Ramos (cell line): Measurements from ENCODE around the gene FJX1.

Source experiments
- in situ Hi-C: fragments of 300-500 bp; cut with MboI; formaldehyde crosslinking; loops from one replicate; pipeline ENCODE4 v1.14.3; 2022; ENCODE audit warnings: low sequenced_read_pairs; ENCODE audit not compliant: unreplicated experiment

The FJX1 gene

GRCh38 chr11:35602979-35603378 lies 15.3 kb upstream of the FJX1 start:
- in situ Hi-C loops, result no loop called here

GRCh38 chr11:35605706-35606105 lies 12.6 kb upstream of the FJX1 start:
- in situ Hi-C loops, result no loop called here

DNA sequence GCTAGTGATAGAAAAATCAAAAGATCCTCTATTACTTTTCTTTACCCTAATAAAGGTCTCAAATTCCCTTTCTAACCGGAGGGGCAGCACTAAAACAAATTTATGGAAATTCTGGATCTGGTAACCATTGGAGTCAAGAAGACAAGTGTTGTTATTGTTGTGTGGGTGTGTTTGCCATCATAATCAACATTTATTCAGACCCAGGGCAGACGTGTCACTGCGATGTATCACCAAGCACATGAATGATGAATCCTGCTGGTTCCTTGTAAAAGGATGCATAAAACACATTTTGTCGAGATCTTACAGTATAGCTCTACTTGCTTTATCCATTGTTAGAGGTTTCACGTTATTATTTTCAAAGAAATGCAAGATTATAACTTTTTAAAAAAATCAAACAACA lies 12.1 kb upstream of the FJX1 start:
- in situ Hi-C loops, result no loop called here

GRCh38 chr11:35608502-35608901 lies 9.8 kb upstream of the FJX1 start:
- in situ Hi-C loops, result no loop called here

DNA sequence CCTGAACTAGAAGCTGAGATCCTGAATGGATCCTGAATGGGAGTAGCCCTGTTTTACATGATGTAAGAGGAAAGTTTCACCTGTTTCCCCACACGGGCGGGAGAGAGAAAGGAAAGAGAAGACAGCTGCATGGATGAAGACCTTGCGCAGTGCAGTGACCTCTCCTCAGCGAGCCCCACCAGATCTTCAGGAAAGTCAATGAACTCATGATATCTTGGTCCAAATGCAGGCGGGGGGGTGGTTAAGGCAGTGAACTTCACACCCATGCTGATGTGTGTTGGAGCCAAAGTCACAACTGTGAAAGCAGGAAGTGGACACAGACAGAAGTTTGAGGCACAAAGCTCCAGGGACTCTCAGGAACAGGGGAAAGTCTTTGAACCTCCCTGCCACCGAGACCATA lies 8.6 kb upstream of the FJX1 start:
- in situ Hi-C loops, result loop anchor here (10.0 kb wide), 1 partner anchor 655 kb away; no protein-coding TSS in a partner anchor

- in situ Hi-C loops, result loop anchor here (10.0 kb wide), 1 partner anchor 654 kb away; no protein-coding TSS in a partner anchor
Observed at GRCh38 chr11:35610631-35611030, 7.6 kb upstream of the FJX1 start.

- in situ Hi-C loops, result loop anchor here (10.0 kb wide), 1 partner anchor 653 kb away; no protein-coding TSS in a partner anchor
Observed at GRCh38 chr11:35611741-35612140, 6.5 kb upstream of the FJX1 start.

DNA sequence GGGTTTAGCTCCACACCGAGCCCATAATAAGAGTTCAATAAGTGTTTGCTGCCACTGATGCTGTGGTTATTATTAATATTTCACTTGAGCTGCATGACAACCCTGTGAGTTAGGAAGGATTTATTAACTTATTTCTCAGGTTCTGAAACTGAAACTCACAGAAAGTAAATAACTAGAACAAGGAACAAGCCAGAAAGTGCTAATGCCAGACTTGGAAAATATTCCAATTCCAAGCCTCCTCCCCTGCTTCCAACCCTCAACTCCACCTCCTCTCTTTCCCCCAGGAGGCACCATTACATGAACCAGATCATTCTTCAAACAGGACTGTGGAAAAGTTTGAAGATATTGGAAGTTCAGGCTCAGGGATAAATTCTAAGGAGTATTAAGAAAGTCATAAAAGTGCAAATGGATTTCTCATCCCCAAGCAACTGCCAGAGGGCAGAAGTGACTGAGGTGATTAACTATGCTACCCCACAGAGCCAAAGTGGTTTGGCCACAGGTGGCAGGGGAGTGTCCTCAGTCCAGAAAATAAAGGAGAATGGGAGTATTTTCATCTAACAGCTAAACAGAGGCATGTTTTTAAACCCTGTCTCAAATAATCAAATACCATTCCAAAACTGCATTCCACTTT lies 3.2 kb upstream of the FJX1 start:
- in situ Hi-C loops, result loop anchor here (10.0 kb wide), 1 partner anchor 650 kb away; no protein-coding TSS in a partner anchor

GRCh38 chr11:35615921-35616900 lies 2.0 kb upstream of the FJX1 start:
- in situ Hi-C loops, result loop anchor here (10.0 kb wide), 1 partner anchor 649 kb away; no protein-coding TSS in a partner anchor

DNA sequence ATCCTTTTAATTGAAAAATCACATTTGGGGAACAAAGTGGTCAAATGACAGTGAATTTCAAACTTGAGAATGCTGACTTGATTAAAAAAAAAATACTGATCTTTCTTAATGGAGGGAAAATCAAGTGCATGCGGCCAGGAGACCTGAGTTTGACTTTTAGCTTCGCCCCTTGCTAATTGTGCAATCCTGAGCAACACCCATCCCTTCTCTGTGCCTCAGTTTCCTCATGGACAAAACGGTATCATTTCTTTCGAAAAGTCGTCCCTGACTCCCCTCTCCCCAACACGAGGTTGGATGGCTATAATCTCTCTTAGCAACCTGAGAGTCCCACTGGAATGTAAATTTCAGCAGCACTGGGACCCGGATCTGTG lies 959 bp upstream of the FJX1 start:
- in situ Hi-C loops, result loop anchor here (10.0 kb wide), 1 partner anchor 648 kb away; no protein-coding TSS in a partner anchor

DNA sequence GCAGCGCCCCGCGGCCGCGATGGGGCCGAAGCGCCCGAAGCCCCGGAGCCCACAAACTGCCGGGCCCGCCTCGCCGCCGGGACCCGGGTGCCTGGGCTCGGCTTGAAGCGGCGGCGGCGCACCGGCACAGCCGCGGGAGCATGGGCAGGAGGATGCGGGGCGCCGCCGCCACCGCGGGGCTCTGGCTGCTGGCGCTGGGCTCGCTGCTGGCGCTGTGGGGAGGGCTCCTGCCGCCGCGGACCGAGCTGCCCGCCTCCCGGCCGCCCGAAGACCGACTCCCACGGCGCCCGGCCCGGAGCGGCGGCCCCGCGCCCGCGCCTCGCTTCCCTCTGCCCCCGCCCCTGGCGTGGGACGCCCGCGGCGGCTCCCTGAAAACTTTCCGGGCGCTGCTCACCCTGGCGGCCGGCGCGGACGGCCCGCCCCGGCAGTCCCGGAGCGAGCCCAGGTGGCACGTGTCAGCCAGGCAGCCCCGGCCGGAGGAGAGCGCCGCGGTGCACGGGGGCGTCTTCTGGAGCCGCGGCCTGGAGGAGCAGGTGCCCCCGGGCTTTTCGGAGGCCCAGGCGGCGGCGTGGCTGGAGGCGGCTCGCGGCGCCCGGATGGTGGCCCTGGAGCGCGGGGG lies 346 bp downstream of the FJX1 start:
- in situ Hi-C loops, result loop anchor here (10.0 kb wide), 1 partner anchor 646 kb away; no protein-coding TSS in a partner anchor

GRCh38 chr11:35619116-35619854 lies 1.0 kb downstream of the FJX1 start:
- in situ Hi-C loops, result loop anchor here (10.0 kb wide), 1 partner anchor 646 kb away; no protein-coding TSS in a partner anchor

- in situ Hi-C loops, result loop anchor here (10.0 kb wide), 1 partner anchor 645 kb away; no protein-coding TSS in a partner anchor
Observed at GRCh38 chr11:35619855-35620640, 1.8 kb downstream of the FJX1 start.

DNA sequence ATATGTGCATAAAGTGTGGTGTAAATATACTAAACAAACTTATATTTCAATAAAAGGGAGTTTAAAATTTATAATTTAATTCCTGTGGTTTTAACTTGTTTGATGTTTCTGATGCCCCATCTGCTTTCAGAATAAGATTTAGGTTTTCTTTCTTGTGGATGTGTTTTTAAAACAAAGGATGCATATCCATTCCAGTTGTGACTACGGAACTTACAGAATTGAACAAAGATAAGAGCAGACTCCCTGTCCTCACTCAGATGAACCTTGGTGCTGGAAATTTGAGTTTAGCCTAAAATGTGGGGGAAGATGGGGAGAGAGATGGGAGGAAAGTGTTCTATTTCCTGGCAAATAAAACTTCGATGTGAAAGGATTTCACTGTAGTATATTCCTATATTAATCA lies 2.5 kb downstream of the FJX1 start:
- in situ Hi-C loops, result no loop called here

DNA sequence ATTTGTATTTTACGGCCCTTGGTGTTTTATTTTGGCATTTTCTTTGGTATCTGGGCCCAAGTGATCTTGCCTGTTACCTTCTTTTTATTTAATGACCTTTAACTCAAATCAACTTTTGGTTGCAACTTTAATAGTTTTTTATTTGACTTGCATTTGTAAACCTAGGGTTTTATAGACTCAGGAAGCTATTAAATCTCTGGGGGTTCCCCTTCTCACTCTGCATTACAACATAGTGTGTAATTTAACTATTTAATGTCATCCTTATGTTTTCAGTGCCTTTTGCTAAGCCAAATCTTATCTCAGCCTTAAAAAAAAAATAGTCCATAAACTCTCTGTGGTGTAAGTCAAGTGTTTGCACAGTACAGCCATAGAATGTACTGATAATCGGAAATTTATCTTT lies 3.4 kb downstream of the FJX1 start:
- in situ Hi-C loops, result no loop called here

DNA sequence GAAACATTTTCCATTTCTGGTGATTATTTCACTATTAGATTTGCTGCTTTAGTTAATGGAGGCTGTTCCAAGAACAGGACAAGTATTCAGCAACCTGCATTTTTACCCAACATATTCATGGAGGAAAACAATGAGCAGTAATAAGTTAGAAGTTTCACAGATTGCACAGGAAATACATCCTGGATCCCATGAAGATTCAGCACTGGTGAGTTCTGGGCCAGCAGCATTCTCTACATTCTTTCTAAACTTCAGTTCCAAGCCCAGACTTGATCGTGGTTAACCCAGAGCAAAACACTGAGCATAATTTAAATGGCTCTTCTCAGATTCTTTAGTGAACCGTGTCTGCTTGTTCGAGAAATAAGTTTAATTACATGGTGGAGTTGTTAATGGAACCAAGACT lies 3.8 kb downstream of the FJX1 start:
- in situ Hi-C loops, result no loop called here

- in situ Hi-C loops, result no loop called here
Observed at GRCh38 chr11:35623621-35624168, 5.4 kb downstream of the FJX1 start.

- in situ Hi-C loops, result no loop called here
Observed at GRCh38 chr11:35624316-35624715, 6.1 kb downstream of the FJX1 start.

DNA sequence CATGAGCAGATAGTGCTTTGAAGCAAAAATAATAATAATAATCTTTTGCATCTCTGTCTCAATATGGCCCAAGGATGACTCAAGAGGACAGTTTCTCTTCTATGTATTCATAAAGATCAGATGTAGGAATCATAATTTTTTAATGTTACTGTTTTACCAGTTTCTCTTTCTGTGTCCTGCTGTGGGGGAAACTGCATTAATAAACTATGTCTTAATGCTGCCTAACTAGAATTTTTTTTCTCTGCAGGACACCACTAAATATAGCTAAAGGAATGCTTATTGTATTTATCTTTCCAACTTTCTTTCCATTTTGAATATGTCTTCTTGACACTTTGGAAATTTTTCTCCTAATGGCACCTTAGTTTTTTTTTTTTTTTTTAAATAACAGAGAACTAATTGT lies 6.5 kb downstream of the FJX1 start:
- in situ Hi-C loops, result no loop called here
